DMS53 (cell line): ENCODE measurements around the gene FBXL22.

Experiments
- DNase-seq: peaks from one replicate; lab custom pipeline; 2025; lab: John Stamatoyannopoulos, UW

FBXL22 gene

DNA sequence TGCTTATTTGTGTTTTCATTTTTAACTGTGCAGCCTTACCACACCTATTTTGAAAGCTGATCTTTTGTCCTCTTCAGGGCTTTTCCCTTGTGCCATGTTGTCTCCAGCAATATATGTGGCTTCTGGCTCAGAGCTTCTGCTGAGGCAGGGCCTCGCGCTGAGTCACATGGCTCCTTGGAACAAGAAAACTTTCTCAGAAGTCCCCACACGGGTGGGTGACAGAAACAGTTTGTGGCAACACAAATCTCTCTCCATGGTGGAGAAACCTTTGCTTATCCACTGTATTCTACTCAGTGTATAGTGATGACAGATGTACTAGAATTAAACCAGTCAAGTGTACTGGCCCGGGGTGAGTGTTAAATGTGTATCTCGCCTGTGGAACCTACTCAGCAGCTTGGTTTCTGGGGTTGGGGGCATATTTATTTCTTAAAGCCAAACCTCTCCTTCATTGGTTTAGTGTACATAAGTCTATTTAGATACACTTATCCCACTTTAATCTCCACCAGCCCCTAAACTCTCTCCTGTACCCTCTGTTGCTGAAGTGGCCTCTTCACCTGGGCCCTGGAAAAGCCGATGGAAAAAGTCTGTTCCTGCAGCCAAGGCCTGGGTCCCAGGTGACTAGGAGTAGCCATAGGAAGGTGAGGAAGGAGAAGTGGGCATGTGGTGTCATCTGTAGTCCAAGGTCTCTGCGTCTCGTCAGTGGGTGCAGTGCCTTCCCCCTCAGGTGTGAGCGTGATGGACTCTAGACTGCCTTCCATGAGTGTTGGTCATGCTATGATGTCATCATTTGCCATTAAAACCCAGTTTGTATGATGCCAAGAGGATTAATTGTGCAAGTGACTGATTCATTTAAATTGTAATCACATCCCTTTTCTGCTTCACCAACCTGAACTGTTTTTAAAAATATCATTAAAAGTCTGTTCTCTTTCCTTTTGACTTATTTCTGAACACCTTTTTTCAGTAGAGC, 3.2 kb upstream of the FBXL22 start:
- no peak for DNase-seq

DNA sequence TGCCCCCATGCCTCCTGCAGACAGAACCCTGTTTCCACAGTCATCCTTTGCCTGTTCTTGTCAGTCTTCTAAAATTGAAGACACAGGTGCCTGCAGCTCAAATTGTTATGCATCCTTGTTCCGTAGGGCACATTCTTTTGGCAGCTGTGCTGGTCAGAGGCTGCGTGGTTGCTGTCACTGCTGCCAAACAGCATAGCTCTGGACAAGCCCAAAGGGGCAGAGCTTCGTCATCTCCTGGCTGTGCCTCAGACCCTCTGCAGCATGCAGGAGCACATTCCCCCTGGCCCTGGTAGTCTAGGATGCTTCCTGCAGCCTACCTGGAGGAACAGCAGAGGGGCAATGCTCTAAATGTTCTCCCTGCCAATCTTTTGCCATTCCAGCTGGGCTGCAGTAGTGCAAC, 2.1 kb upstream of the FBXL22 start:
- no peak for DNase-seq

DNA sequence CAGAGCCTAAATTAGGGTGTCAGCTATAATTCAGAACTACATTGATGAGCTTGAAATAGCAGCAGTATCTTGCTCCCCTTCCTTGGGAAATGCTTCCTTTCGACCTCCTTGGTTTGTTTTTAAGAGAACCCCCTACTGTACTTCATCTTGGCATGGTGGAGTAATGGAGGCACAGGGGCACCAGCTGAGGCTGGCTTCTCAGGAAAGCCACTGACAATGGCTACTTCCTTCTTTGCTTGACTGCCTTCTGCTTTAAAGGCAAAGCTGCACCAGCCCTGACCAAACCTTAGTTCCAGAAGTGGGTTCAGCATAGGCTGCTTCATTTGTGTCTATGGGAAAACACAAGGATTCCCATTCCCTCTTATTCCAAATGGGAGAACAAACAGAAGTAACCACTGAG, 1.5 kb upstream of the FBXL22 start:
- DNase-seq: no peak

GRCh38 chr15:63596676-63597037, 530 bp upstream of the FBXL22 start:
- peak; percentile 58 for DNase-seq

- peak; percentile 69 for DNase-seq
Observed at GRCh38 chr15:63597821-63598220, 634 bp downstream of the FBXL22 start.

DNA sequence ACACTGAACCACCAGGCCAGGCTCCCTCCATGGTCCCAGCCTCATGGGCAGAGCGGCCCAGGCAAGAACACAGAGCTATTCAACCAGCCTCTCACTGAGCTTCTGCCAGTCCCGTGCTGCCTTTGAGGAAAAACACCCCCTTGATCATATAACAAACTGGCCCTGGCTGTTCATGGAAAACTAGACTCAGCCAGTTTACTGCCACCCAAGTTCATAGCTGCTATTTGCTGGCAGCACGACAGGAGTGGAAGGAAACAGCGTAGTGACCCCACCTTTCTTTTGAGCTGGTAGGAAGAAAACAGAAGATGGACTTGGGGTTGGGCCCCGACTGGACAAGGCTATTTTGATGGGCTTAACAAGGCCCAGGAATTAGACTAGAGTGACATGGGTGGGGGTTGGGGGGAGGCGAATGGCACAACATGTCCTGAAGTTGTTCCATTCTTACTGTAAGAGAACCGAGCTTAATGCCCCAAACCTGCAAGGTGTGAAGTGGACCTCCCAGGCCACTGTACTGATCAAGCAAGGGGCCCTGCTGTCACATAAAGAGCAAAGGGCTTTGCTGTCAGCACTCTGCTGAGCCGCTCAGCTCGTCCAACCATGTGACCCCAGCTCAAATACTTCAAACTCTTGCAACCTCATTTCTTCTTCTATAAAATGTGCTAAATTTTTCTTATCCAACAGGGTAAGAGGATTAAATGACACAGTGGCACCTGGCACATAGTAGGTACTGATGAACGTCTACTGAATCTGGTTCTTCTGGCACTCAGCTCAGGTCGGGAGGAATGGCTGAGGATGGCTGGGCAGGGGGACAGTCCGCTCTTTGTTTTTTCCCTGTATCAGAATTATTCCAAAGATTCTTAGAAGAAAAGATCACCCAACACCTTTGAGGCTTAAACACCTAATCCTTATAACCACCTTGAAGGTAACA, 1.6 kb downstream of the FBXL22 start:
- DNase-seq: peak; percentile 36

GRCh38 chr15:63599401-63600000, 2.3 kb downstream of the FBXL22 start:
- DNase-seq: peak; percentile 85

- peak; percentile 66 for DNase-seq
Observed at GRCh38 chr15:63600001-63600615, 2.9 kb downstream of the FBXL22 start.

DNA sequence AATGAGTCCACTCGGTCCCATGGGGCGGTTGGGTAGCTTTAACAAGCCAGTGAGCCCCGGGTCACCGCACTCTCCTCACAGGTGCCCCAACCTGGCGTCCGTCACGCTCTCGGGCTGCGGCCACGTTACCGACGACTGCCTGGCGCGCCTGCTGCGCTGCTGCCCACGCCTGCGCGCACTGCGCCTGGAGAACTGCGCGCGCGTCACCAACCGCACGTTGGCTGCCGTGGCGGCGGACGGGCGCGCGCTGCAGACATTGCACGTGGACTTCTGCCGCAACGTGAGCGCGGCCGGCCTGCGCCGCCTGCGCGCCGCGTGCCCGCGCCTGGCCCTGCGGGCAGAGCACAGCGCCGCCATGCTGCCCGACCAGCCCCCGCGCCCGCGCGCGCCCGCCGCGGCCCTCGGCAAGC, 3.4 kb downstream of the FBXL22 start:
- peak; percentile 97 for DNase-seq

DNA sequence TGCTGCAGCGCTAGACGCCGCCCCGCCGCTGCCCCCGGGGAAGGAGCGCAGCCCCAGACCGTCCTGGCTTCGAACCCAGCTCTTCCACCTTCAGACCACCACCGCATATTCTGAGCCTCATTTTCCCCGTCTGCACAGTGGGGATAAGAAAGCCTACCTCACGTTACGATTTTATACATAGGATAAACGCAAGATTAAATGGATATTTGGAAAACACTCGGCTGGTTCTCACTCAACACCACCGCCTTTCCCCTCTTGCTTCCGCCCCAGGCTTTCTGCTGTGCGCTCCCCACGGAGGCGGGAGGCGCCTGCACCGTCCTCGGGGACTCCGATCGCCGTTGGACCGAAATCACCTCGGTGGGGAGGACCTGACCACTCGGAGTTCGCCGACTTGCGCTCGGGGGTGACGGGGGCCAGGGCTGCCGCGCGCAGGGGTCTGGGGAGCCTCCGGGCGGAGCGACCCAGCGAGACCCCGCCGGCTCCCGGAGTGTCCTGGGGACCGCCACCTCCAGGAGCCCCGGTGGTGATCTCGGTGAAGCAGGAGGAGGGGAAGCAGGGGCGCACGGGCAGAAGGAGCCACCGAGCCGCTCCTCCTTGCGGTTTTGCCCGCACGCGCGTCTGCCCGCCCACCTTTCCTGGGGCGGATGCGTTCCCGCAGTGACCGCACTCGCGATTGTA, 4.0 kb downstream of the FBXL22 start:
- DNase-seq: peak; percentile 75

- peak; percentile 87 for DNase-seq
Observed at GRCh38 chr15:63601704-63602185, 4.6 kb downstream of the FBXL22 start.

DNA sequence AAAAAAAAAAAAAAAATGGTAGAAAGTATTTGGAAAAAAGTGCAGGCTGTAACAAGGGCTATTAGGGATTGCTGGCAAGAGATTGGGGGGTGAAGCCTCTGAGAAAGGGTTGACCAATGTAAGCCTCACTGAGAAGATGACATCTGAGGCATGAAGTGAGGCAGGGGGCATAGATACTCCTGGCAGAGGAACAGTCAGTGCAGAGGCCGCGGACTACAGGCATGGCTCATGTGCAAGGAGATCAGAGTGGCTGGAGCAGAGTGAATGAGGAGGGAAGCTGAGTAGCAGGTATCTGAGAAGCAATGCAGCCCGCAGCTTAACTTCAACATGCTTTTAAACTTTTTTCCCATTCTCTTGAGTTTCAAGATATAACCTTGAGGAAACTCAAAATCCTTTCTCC, 5.4 kb downstream of the FBXL22 start:
- no peak for DNase-seq

DNA sequence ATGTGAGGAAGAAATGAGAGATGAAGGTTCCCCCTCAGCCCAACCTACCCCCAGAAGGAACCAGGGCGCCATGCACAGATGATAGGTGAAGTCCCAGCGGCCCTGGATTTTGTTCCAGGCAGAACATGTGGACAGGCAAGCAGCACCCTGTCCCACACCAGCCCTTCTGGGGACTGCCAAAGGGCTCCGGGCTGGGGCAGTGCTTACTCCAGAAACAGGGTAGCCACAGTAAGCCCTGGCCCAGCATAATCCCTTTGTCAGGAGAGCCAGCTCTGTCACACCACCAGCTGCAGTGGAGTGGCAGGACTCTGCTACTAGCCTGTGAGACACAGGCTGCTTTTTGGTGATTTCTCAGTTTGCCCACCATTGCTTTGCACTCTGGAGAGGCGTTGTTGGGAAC, 6.3 kb downstream of the FBXL22 start:
- peak; percentile 5 for DNase-seq

DNA sequence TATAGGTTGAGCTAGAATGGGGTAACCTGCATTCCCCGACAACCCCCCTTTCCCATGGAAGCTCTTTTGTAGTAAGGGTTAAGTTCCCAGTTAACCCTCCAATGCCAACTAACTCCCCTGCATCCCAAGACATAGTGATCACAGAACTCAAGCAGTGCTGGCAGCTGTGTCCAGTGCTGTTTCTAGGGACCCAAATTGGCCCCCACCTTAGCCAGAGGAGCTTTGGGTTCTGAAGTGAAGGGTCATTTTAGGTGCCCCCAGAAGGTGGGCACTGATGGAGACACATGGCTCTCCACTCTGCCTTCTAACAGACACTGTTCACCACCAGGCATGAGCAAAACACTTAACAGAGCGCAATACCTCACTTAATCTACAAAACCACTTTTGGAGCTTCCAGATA, 7.1 kb downstream of the FBXL22 start:
- DNase-seq: no peak

- DNase-seq: no peak
Observed at GRCh38 chr15:63605036-63605435, 7.8 kb downstream of the FBXL22 start.

DNA sequence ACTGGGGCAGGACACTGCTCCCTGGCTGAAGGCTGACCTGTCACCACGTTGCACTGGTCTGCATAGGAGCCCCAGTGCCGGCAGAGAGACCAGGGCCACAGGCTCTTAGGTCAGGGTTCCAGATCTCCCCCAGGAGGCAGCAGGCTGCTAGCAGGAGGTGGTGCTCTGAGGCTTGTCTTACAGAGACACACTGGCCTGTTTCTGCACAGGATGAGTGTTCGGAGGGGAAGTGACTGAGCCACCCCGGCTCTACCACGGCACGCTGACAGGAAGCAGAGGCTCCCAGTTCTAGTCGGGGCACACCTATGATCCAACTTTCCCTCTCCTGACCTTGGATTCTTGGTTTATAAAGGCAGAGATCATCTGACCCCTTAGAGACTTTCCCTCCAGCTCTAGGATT, 8.6 kb downstream of the FBXL22 start:
- DNase-seq: no peak

DNA sequence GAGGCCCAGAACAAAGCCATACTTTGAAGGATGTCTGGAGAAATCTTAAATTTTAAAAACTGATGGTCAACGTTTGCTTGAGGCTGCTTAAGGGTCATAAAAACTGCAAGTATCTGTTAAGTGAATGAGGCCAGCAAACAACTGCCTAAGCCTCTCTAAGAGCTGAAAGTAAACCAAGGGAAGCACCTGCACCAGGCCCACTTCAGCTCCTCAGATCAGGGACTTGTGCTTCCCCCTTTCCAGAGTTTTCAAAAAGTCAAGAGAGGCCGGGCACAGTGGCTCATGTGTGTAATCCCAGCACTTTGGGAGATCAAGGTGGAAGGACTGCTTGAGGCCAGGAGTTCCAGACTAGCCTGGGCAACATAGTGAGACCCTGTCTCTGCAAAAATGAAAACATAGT, 9.1 kb downstream of the FBXL22 start:
- no peak for DNase-seq

GRCh38 chr15:63608989-63609388, 11.8 kb downstream of the FBXL22 start:
- DNase-seq: no peak

GRCh38 chr15:63609448-63609847, 12.3 kb downstream of the FBXL22 start:
- no peak for DNase-seq

- DNase-seq: peak; percentile 87
Observed at GRCh38 chr15:63610209-63610841, 13.1 kb downstream of the FBXL22 start.

DNA sequence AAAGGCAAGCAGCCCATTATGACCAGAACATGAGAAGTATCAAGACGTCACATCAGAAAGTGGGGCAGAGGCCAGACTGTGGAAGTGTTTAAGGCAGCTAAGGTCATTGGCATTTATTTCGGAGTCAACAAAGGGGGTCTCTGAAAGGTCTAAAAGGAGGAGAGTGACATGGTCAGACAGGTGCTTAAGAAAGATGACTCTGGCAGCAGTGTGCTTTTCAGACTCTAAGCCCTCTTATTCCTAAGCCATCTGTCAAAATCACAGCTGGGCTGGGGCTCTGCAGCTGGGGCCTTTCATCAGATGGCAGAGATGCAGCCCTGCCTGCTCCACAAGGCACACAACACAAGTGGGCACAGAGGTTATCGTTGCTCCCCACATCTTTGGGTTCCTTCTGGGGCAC, 14.0 kb downstream of the FBXL22 start:
- peak; percentile 35 for DNase-seq
